Gastroesophageal sphincter (tissue), 4 donors: Measurements from ENCODE around the gene ANKRD13A. TPM values are rescaled to one million over a fixed set of nuclear protein-coding genes. Genes with fewer than 3 reads are reported as not detected.
A peak's percentile ranks its signal among the peaks of the same experiment; 100 is the strongest.

Source experiments
- ATAC-seq: fragments of 150-250 bp; one replicate; pipeline ENCODE4 v1.9.1; 2016; ENCODE audit warnings: mild to moderate bottlenecking, moderate library complexity
- H3K27ac ChIP-seq, 4 donors: fragments of 200-600 bp; sonication (generic) in 3 of 4; 1 replicate in 3 of 4; 2 replicates in 1 of 4; pipeline ENCODE4 v1.5.1; 2016 to 2019
- H3K27me3 ChIP-seq: fragments of 200-600 bp; sonication (generic); one replicate; pipeline ENCODE4 v1.5.1; 2019
- H3K36me3 ChIP-seq, 2 donors: fragments of 200-600 bp; sonication (generic); one replicate each; pipeline ENCODE4 v1.5.1; 2019; ENCODE audit warnings: control low read depth in 1 of 2
- H3K4me1 ChIP-seq, 3 donors: fragments of 200-600 bp; sonication (generic); 1 replicate in 2 of 3; 2 replicates in 1 of 3; pipeline ENCODE4 v1.5.1; 2016 to 2019; ENCODE audit warnings: control low read depth in 2 of 3
- H3K4me3 ChIP-seq, 2 donors: fragments of 200-600 bp; sonication (generic); one replicate each; pipeline ENCODE4 v1.5.1; 2019; ENCODE audit warnings: mild to moderate bottlenecking in 1 of 2, moderate library complexity in 1 of 2
- H3K9me3 ChIP-seq, 3 donors: fragments of 200-600 bp; sonication (generic); one replicate each; pipeline ENCODE4 v1.5.1; 2017 to 2019; ENCODE audit warnings: control low read depth in 2 of 3
- EP300 ChIP-seq: sonication (generic); formaldehyde crosslinking; IDR thresholded peaks from one replicate; pipeline ENCODE4 v1.6.1; 2017; ENCODE audit warnings: antibody characterized with exemption, mild to moderate bottlenecking
- POLR2A ChIP-seq, 2 donors: fragments of 450-650 bp; IDR thresholded peaks; one replicate each; pipeline ENCODE4 v1.6.1; 2017; ENCODE audit warnings: antibody characterized with exemption in 2 of 2, mild to moderate bottlenecking in 2 of 2, moderate library complexity in 1 of 2
- POLR2AphosphoS5 ChIP-seq: sonication (generic); formaldehyde crosslinking; IDR thresholded peaks from one replicate; pipeline ENCODE4 v1.6.1; 2017; ENCODE audit warnings: antibody characterized with exemption
- WGBS, 2 donors: methylation state at CpG; one replicate each; pipeline ENCODE4 v1.1.5; 2018; ENCODE audit warnings: low coverage in 1 of 2; 5-methylcytosine and 5-hydroxymethylcytosine counted together
- total RNA-seq, 4 donors: library from RNA; depleted of rRNA; stranded (reverse); fragments of >200 nt; gene quantifications; one replicate each; pipeline ENCODE4 v1.1.0, GENCODE V29; 2016
- TF ChIP-seq, protein P1 (sequence below), 4 experiments: fragments of 200-600 bp in 2 of 4; fragments of 450-650 bp in 2 of 4; sonication (generic) in 1 of 4; IDR thresholded peaks; one replicate each; pipeline ENCODE4 v1.5.1; 2017 to 2019; ENCODE audit warnings: antibody characterized with exemption in 4 of 4, mild to moderate bottlenecking in 2 of 4, moderate library complexity in 2 of 4

ANKRD13A gene
- total RNA-seq, 4 donors from 2014 or later = 141 to 182 (median 153) TPM

DNA sequence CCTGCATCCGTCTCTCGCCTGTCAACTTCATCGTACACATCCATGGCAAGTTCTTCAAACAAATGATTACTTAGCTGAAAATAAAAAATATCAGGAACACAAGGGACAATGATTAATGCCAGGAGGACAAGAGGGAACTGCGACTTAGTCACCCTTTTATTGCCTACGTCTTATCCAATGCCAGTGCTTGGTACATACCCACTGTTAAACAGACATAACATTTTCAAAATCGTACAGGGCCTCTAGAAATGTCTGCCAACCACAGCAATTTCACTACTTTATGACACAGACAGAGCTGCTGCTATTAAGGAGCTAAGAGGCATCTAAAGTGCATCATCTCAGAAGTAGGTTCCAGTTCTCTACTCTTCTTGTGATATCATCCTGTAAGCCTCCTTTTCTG, 37.6 kb upstream of the ANKRD13A start:
- WGBS, 2 donors = 63 to 83% methylated on average over 6 of the region's 6 CpGs
- Histone ChIP-seq H3K27me3 (no peaks in the 10 kb centered on the region), H3K4me3 (no peak overlapping the region), H3K9me3 (no peaks in the 10 kb centered on the region), H3K36me3 (peaks cover 0 to 98% of the 10 kb centered on the region in 2 donors), H3K27ac (peak overlapping the region in 1 of 4 donors; percentile 19), H3K4me1 (peaks cover 0 to 12% (median 0%) of the 10 kb centered on the region in 3 donors)
- TF ChIP-seq, protein P1, sequence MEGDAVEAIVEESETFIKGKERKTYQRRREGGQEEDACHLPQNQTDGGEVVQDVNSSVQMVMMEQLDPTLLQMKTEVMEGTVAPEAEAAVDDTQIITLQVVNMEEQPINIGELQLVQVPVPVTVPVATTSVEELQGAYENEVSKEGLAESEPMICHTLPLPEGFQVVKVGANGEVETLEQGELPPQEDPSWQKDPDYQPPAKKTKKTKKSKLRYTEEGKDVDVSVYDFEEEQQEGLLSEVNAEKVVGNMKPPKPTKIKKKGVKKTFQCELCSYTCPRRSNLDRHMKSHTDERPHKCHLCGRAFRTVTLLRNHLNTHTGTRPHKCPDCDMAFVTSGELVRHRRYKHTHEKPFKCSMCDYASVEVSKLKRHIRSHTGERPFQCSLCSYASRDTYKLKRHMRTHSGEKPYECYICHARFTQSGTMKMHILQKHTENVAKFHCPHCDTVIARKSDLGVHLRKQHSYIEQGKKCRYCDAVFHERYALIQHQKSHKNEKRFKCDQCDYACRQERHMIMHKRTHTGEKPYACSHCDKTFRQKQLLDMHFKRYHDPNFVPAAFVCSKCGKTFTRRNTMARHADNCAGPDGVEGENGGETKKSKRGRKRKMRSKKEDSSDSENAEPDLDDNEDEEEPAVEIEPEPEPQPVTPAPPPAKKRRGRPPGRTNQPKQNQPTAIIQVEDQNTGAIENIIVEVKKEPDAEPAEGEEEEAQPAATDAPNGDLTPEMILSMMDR (IDR thresholded peaks at IDR 0.05) = no peak
- TF ChIP-seq POLR2A (IDR thresholded peaks at IDR 0.05) (no peak), POLR2AphosphoS5 (no peak), EP300 (no peak)
- no peak for ATAC-seq

DNA sequence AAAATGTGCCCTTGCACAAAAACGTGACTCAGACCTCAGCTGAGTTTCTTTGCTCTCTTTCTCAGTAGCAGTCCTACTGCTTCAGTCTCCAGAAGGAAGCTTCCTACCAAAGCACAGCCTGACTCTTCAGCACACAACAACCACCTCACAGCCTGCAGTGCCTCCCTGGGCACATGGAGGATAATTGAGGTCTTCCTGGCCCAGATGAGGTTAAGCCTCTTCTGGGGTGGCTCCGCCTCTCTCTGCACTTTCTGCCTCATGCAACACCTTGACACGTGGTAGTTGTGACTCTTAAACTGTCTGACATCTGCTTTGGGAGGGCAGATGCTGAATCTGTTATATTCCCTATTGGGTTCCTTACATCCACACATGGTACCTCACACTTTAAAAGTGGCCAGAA, 36.8 kb upstream of the ANKRD13A start:
- peaks cover 0 to 12% (median 0%) of the 10 kb centered on the region in 3 donors for H3K4me1 ChIP-seq
- no peak for ATAC-seq
- no peak overlapping the region for H3K27ac ChIP-seq
- no peak overlapping the region for H3K4me3 ChIP-seq
- WGBS, 2 donors = 55 to 83% methylated on average over 3 of the region's 3 CpGs
- no peaks in the 10 kb centered on the region for H3K27me3 ChIP-seq
- H3K36me3 ChIP-seq = peaks cover 0 to 98% of the 10 kb centered on the region in 2 donors
- TF ChIP-seq, protein P1 (IDR thresholded peaks at IDR 0.05) = no peak
- TF ChIP-seq POLR2A (IDR thresholded peaks at IDR 0.05) = no peak
- no peak for TF ChIP-seq POLR2AphosphoS5
- no peak for TF ChIP-seq EP300
- H3K9me3 ChIP-seq = no peaks in the 10 kb centered on the region

DNA sequence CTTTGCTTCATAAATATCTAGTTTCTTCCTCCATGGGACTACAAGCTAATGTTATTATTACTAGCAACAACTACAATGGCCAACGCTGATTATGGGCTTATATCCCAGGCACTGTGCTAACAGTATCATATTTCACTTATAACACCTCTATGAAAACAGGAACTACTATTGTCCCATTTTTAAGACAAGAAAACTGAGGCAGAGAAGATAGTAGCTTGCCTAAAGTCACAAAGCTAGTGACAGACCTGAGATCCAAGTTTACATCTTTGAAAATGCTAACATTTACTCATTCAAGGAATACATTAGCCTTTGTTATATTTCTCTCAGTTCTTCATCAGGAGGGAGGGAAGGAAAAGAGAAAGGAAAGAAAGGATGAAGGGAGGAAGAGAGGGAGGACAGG, 35.9 kb upstream of the ANKRD13A start:
- peak overlapping the region in 1 of 4 donors; percentile 2 for H3K27ac ChIP-seq
- 91 to 100% methylated on average over 1 of the region's 1 CpG for WGBS, 2 donors
- ATAC-seq = no peak

DNA sequence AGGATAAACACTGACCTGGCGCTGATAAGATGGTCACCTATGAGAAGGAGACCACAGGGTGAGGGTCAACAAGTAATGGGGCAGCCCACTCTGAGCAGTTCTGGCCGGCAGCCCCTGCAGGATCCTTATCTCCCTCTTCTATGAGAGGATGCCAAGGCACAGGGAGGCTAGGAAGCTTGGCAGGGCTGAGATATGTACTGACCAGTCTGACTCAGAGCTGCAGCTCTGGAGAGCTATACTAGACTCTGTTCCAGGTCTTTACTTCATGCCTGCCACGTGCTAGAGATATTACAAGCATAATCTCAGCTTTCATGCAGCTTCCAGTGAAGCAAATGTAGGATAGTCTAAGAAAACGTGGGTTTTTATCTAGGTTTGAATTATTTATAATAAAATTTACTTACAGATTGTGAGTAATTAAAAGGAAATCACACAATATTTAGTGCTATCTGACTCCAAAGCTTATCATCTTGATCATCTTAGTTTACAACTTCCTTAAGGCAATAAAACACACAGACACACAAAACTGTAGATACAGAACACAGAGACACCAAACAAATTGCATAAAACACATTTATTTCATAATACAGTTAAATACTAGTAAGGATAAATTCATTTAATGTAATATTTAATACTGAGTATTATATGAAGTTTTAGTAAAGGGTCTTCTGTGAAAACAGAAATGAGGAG, 35.3 kb upstream of the ANKRD13A start:
- TF ChIP-seq EP300 = no peak
- no peak for TF ChIP-seq POLR2AphosphoS5
- TF ChIP-seq, protein P1 (IDR thresholded peaks at IDR 0.05) = no peak
- no peak for TF ChIP-seq POLR2A (IDR thresholded peaks at IDR 0.05)
- peak overlapping the region in 1 of 4 donors; percentile 2 for H3K27ac ChIP-seq
- H3K27me3 ChIP-seq = no peaks in the 10 kb centered on the region
- peaks cover 0 to 98% of the 10 kb centered on the region in 2 donors for H3K36me3 ChIP-seq
- WGBS, 2 donors = 46 to 58% methylated on average over 3 to 4 of the region's 4 CpGs
- no peak overlapping the region for H3K4me3 ChIP-seq
- no peak for ATAC-seq
- no peaks in the 10 kb centered on the region for H3K9me3 ChIP-seq
- H3K4me1 ChIP-seq = peaks cover 0 to 12% (median 0%) of the 10 kb centered on the region in 3 donors

More for the DNA sequence above, 35.9 kb upstream of the ANKRD13A start:
- Histone ChIP-seq H3K4me3 (no peak overlapping the region), H3K4me1 (peaks cover 0 to 12% (median 0%) of the 10 kb centered on the region in 3 donors), H3K36me3 (peaks cover 0 to 98% of the 10 kb centered on the region in 2 donors), H3K9me3 (no peaks in the 10 kb centered on the region), H3K27me3 (no peaks in the 10 kb centered on the region)
- TF ChIP-seq POLR2A (IDR thresholded peaks at IDR 0.05) = no peak
- no peak for TF ChIP-seq EP300
- TF ChIP-seq POLR2AphosphoS5 = no peak
- TF ChIP-seq, protein P1 (IDR thresholded peaks at IDR 0.05) = no peak

DNA sequence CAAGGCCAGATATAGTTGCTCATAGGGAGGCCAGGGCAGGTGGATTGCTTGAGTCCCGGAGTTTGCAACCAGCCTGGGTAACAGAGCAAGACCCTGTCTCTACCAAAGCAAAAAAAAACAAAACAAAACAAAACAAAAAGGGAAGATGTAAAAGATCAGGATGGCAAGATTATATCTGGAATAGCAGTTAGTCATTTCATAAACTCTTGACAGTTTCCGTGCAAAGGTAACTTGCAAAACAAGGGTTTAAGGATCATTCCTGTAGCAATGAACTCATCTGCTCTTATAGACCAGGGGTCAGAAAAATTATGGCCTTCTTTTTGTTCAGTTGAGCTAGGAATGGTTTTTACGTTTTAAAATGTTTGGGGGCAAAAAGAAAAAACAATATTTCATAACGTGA, 32.7 kb upstream of the ANKRD13A start:
- peaks cover 0 to 8% (median 0%) of the 10 kb centered on the region in 3 donors for H3K4me1 ChIP-seq
- TF ChIP-seq POLR2AphosphoS5 = no peak
- no peak for TF ChIP-seq EP300
- TF ChIP-seq, protein P1 (IDR thresholded peaks at IDR 0.05) = no peak
- TF ChIP-seq POLR2A (IDR thresholded peaks at IDR 0.05) = no peak
- H3K27ac ChIP-seq = no peak overlapping the region
- ATAC-seq = no peak
- H3K36me3 ChIP-seq = peaks cover 0 to 98% of the 10 kb centered on the region in 2 donors
- no peak overlapping the region for H3K4me3 ChIP-seq
- WGBS, 2 donors = 83 to 96% methylated on average over 3 to 4 of the region's 4 CpGs
- H3K9me3 ChIP-seq = no peaks in the 10 kb centered on the region
- H3K27me3 ChIP-seq = no peaks in the 10 kb centered on the region
